HL-60 (cell line): Measurements from ENCODE around the gene IQGAP1.
"Not testable (repeated sequence)": the region's sequence is repeated elsewhere in the genome, so short reads cannot be mapped to it uniquely, and the experiment has no call there.

Experiments used
- DNase-seq, 2 experiments: peaks; one replicate each; pipeline ENCODE4 v3.0.0-alpha.2; 2010 to 2020; ENCODE audit warnings: low read depth in 1 of 2, low spot score in 1 of 2
- H3K27ac ChIP-seq: fragments of 250-450 bp; sonication (Bioruptor Pico); replicated peaks from 2 replicates; pipeline ENCODE4 v1.5.1; 2020; ENCODE audit warnings: mild to moderate bottlenecking, moderate library complexity
- H3K27me3 ChIP-seq: fragments of 250-450 bp; sonication (Bioruptor Pico); 2 replicates; pipeline ENCODE4 v1.5.1; 2021; ENCODE audit warnings: mild to moderate bottlenecking, moderate library complexity; ENCODE audit not compliant: insufficient read depth, poor library complexity, severe bottlenecking
- H3K4me3 ChIP-seq: replicated peaks from 2 replicates; pipeline ENCODE4 v1.5.1; 2011; ENCODE audit warnings: mild to moderate bottlenecking, control low read depth, low read length; ENCODE audit not compliant: insufficient read depth
- GABPA ChIP-seq: IDR thresholded peaks from 2 replicates; pipeline ENCODE4 v1.6.1; 2012; ENCODE audit warnings: low read depth
- POLR2AphosphoS5 ChIP-seq: IDR thresholded peaks from 2 replicates; pipeline ENCODE4 v1.6.1; 2012; ENCODE audit warnings: low read depth
- SPI1 ChIP-seq: IDR thresholded peaks from 2 replicates; pipeline ENCODE4 v1.6.1; 2012; ENCODE audit warnings: low read depth, mild to moderate bottlenecking, borderline replicate concordance
- TF ChIP-seq, protein P1 (sequence below): IDR thresholded peaks from one replicate; pipeline ENCODE4 v1.5.1; 2011; ENCODE audit warnings: low read length, control low read depth, inconsistent platforms; ENCODE audit not compliant: insufficient read depth
- TF ChIP-seq, protein P2 (sequence below): IDR thresholded peaks from 2 replicates; pipeline ENCODE4 v1.6.1; 2012; ENCODE audit warnings: low read depth; ENCODE audit not compliant: insufficient replicate concordance

The IQGAP1 gene

DNA sequence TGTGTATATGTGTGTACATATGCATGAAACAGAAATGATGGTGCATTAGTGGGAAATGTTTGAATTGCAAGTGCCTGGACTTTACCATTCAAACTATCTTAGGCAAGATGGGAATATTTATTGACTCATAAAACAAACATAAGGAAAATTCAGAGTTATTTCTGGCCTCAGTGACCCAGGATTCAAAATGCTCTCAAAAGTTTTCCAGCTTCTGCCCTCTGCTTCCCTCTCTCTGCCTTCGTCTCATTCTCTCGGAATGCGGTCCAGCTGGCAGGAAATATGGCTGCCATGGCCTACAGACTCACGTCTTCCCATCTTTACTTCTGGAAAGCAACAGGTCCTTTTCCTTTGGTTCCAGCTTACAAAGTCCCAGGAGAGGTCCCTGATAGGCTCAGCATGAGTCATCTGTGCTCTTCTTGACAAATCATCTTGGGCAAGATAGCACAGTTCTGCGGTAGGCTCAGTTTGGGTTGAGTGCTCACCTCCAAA is 44.7 kb upstream of the IQGAP1 start:
- Histone ChIP-seq H3K4me3 (no peak overlapping the region), H3K27ac (peak overlapping the region; percentile 16), H3K27me3 (no peaks in the 10 kb centered on the region)
- DNase-seq, result no peak
- no peak for TF ChIP-seq SPI1
- TF ChIP-seq, protein P1, sequence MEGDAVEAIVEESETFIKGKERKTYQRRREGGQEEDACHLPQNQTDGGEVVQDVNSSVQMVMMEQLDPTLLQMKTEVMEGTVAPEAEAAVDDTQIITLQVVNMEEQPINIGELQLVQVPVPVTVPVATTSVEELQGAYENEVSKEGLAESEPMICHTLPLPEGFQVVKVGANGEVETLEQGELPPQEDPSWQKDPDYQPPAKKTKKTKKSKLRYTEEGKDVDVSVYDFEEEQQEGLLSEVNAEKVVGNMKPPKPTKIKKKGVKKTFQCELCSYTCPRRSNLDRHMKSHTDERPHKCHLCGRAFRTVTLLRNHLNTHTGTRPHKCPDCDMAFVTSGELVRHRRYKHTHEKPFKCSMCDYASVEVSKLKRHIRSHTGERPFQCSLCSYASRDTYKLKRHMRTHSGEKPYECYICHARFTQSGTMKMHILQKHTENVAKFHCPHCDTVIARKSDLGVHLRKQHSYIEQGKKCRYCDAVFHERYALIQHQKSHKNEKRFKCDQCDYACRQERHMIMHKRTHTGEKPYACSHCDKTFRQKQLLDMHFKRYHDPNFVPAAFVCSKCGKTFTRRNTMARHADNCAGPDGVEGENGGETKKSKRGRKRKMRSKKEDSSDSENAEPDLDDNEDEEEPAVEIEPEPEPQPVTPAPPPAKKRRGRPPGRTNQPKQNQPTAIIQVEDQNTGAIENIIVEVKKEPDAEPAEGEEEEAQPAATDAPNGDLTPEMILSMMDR, result no peak
- TF ChIP-seq, protein P2, sequence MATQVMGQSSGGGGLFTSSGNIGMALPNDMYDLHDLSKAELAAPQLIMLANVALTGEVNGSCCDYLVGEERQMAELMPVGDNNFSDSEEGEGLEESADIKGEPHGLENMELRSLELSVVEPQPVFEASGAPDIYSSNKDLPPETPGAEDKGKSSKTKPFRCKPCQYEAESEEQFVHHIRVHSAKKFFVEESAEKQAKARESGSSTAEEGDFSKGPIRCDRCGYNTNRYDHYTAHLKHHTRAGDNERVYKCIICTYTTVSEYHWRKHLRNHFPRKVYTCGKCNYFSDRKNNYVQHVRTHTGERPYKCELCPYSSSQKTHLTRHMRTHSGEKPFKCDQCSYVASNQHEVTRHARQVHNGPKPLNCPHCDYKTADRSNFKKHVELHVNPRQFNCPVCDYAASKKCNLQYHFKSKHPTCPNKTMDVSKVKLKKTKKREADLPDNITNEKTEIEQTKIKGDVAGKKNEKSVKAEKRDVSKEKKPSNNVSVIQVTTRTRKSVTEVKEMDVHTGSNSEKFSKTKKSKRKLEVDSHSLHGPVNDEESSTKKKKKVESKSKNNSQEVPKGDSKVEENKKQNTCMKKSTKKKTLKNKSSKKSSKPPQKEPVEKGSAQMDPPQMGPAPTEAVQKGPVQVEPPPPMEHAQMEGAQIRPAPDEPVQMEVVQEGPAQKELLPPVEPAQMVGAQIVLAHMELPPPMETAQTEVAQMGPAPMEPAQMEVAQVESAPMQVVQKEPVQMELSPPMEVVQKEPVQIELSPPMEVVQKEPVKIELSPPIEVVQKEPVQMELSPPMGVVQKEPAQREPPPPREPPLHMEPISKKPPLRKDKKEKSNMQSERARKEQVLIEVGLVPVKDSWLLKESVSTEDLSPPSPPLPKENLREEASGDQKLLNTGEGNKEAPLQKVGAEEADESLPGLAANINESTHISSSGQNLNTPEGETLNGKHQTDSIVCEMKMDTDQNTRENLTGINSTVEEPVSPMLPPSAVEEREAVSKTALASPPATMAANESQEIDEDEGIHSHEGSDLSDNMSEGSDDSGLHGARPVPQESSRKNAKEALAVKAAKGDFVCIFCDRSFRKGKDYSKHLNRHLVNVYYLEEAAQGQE, result no peak
- no peak for TF ChIP-seq POLR2AphosphoS5
- no peak for TF ChIP-seq GABPA

DNA sequence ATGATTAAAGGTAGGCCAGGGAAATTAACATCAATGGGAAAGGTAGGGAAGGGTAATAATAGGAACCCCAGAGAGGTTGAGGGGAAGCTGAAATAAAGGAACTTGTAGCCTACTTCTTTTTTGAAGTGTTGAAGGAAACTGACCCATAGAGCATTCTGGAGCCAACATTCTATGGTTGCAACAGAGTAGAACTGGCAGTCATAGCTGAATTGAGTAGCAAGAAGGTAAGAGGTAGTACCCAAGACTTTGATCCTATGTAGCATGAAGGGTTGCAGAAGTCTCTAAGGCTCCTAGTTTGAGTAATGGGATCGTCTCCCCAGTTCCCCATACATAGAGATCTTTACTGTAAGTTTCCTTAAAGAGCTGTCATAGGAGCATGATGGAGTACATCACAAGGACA is 43.4 kb upstream of the IQGAP1 start:
- peak; percentile 20; the same call in 1 of the 2 replicates for TF ChIP-seq SPI1
- no peak for TF ChIP-seq GABPA
- TF ChIP-seq POLR2AphosphoS5, result no peak
- Histone ChIP-seq H3K27me3 (no peaks in the 10 kb centered on the region), H3K4me3 (no peak overlapping the region), H3K27ac (peak overlapping the region; percentile 24)
- peak in 1 of 2 experiments; percentile 73 for DNase-seq

DNA sequence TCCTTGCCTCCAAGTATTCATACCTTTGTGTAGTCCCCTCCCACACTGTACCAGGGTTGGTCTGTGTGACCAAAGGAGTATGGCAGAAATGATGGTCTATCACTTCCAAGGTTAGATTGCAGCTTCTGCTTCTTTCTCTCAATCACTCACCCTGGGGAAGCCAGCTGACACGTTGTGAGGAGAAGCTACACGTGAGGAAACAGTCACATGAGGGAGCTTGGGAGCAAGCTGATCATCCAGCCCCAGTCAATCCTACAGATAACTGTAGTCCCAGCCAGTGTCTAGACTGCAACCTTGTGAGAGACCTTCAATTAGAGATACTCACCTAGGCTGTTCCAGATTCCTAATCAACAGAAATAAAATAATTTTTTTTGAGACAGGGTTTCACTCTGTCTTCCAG is 42.2 kb upstream of the IQGAP1 start:
- Histone ChIP-seq H3K27ac (no peak overlapping the region), H3K4me3 (no peak overlapping the region), H3K27me3 (no peaks in the 10 kb centered on the region)
- peak in 1 of 2 experiments; percentile 71 for DNase-seq
- TF ChIP-seq, protein P1, result no peak

DNA sequence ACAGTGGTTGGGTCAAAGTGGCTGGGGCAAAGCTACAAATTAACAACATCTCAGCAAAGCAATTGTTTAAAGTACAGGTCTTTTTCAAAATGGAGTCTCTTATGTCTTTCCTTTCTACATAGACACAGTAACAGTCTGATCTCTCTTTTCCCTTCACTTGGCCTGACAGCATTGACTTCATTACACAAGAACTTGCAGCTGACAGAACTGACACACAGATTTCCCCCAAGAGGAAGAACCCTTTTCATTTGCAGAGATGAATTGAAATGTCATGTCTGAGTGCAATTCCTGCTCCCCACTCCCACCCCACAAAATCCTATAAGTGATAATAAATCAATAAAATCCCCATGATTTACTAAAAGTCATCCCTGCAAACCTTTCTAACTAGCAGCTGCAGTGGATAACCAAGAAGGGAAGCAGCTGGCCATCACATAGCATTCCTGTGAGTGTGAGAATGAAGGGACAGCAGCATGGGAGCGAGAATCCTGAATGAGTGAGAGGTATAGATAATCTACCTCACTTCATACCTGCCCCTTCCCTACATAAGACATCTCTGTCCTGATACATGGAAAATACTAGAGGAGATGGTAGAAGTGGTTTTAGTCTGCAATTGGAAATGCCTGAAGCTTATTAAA is 40.5 kb upstream of the IQGAP1 start:
- DNase-seq, result peak in 1 of 2 experiments; percentile 36
- H3K4me3 ChIP-seq, H3K27ac ChIP-seq, H3K27me3 ChIP-seq: not testable (repeated sequence)

DNA sequence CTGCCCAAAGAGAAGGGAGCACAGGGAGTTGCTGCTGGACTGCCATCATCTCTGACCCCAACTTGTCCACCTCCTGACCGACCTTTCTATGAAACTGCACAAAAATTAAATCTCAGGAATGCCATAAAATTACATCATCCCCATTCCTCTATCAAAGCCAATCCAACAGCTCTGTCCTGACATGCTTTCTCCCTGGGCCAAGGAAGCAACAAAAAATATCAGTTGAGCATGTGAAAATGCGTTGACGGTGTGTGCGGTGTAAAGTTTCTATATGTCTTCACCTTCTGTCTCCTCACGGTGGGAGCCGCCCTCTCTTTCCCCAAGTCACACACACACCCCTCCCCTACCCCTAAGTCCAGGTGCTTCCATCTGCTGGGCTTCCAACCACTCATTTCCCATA is 39.6 kb upstream of the IQGAP1 start:
- DNase-seq, result no peak
- no peak for TF ChIP-seq POLR2AphosphoS5
- TF ChIP-seq, protein P2, result no peak
- TF ChIP-seq GABPA, result no peak
- TF ChIP-seq SPI1, result no peak
- TF ChIP-seq, protein P1, result no peak
- no peak overlapping the region for H3K27ac ChIP-seq

More for the DNA sequence above, 39.6 kb upstream of the IQGAP1 start:
- Histone ChIP-seq H3K27me3 (no peaks in the 10 kb centered on the region), H3K4me3 (no peak overlapping the region)
